ENCODE results near the gene GP2.

GP2 gene

GRCh38 chr16:20301840-20302239 is 25.5 kb downstream of the GP2 start:
- DNase-seq (ENCODE audit: low read depth), result peak; percentile 1
- TF ChIP-seq CTCF (conservative IDR thresholded peaks at IDR 0.05; ENCODE audit: low read depth, low read length), result no peak
- no peak overlapping the region for H3K4me3 ChIP-seq (ENCODE audit: low read depth, low read length)

GRCh38 chr16:20300312-20301097 is 26.8 kb downstream of the GP2 start:
- TF ChIP-seq CTCF (conservative IDR thresholded peaks at IDR 0.05; ENCODE audit: low read depth, low read length), result peak; percentile 75
- DNase-seq (ENCODE audit: low read depth), result peak; percentile 60
- no peak overlapping the region for H3K4me3 ChIP-seq (ENCODE audit: low read depth, low read length)

GRCh38 chr16:20298452-20298851 is 28.9 kb downstream of the GP2 start:
- no peak for DNase-seq (ENCODE audit: low read depth)
- no peak for TF ChIP-seq CTCF (conservative IDR thresholded peaks at IDR 0.05; ENCODE audit: low read depth, low read length)
- H3K4me3 ChIP-seq (ENCODE audit: low read depth, low read length), result no peak overlapping the region

GRCh38 chr16:20291208-20292206 is 35.8 kb downstream of the GP2 start:
- H3K4me3 ChIP-seq (ENCODE audit: low read depth, low read length), result no peak overlapping the region
- TF ChIP-seq CTCF (conservative IDR thresholded peaks at IDR 0.05; ENCODE audit: low read depth, low read length), result no peak
- no peak for DNase-seq (ENCODE audit: low read depth)

- H3K4me3 ChIP-seq (ENCODE audit: low read depth, low read length), result no peak overlapping the region
- no peak for TF ChIP-seq CTCF (conservative IDR thresholded peaks at IDR 0.05; ENCODE audit: low read depth, low read length)
- DNase-seq (ENCODE audit: low read depth), result no peak
Observed at GRCh38 chr16:20289571-20289970, 37.7 kb downstream of the GP2 start.

GRCh38 chr16:20285993-20286499 is 41.3 kb downstream of the GP2 start:
- no peak for TF ChIP-seq CTCF (conservative IDR thresholded peaks at IDR 0.05; ENCODE audit: low read depth, low read length)
- no peak for DNase-seq (ENCODE audit: low read depth)
- H3K4me3 ChIP-seq (ENCODE audit: low read depth, low read length), result no peak overlapping the region
